Effector CD8-positive, alpha-beta T cell (primary cell): ENCODE results near the gene ZNF608.

Experiments used
- DNase-seq: peaks from one replicate; lab custom pipeline; 2025; lab: John Stamatoyannopoulos, UW

The ZNF608 gene

GRCh38 chr5:124714910-124715309 lies 31.5 kb downstream of the ZNF608 start:
- DNase-seq = no peak

GRCh38 chr5:124713595-124713994 lies 32.8 kb downstream of the ZNF608 start:
- DNase-seq = no peak

GRCh38 chr5:124712731-124713305 lies 33.6 kb downstream of the ZNF608 start:
- DNase-seq = no peak

- DNase-seq = no peak
Observed at GRCh38 chr5:124708086-124708485, 38.4 kb downstream of the ZNF608 start.

GRCh38 chr5:124707520-124707919 lies 38.9 kb downstream of the ZNF608 start:
- no peak for DNase-seq

- DNase-seq = no peak
Observed at GRCh38 chr5:124706729-124707361, 39.6 kb downstream of the ZNF608 start.

GRCh38 chr5:124706051-124706450 lies 40.4 kb downstream of the ZNF608 start:
- DNase-seq = no peak

- no peak for DNase-seq
Observed at GRCh38 chr5:124705577-124705976, 40.9 kb downstream of the ZNF608 start.

- no peak for DNase-seq
Observed at GRCh38 chr5:124704594-124705284, 41.7 kb downstream of the ZNF608 start.

- DNase-seq = no peak
Observed at GRCh38 chr5:124703995-124704394, 42.4 kb downstream of the ZNF608 start.

GRCh38 chr5:124702525-124702924 lies 43.9 kb downstream of the ZNF608 start:
- DNase-seq = no peak

- DNase-seq = no peak
Observed at GRCh38 chr5:124701873-124702425, 44.5 kb downstream of the ZNF608 start.

- DNase-seq = no peak
Observed at GRCh38 chr5:124701016-124701415, 45.4 kb downstream of the ZNF608 start.

GRCh38 chr5:124700333-124700732 lies 46.1 kb downstream of the ZNF608 start:
- no peak for DNase-seq

- no peak for DNase-seq
Observed at GRCh38 chr5:124698770-124699169, 47.7 kb downstream of the ZNF608 start.

- DNase-seq = no peak
Observed at GRCh38 chr5:124697933-124698591, 48.4 kb downstream of the ZNF608 start.

- DNase-seq = no peak
Observed at GRCh38 chr5:124697501-124697900, 48.9 kb downstream of the ZNF608 start.

- no peak for DNase-seq
Observed at GRCh38 chr5:124696898-124697297, 49.5 kb downstream of the ZNF608 start.
